HepG2 (cell line): ENCODE data around the gene TMEM174. TPM values are rescaled to one million over a fixed set of nuclear protein-coding genes. Genes with fewer than 3 reads are reported as not detected.

Source experiments
- ATAC-seq: fragments of 200-7000 bp; cut with Tn5 transposase; 3 replicates; pipeline ENCODE4 v1.9.1; 2020; ENCODE audit warnings: mild to moderate bottlenecking, moderate library complexity
- BruUV-seq: library from RNA; stranded (reverse); fragments of 400-500 nt; replicated peaks from 2 replicates; lab custom pipeline; 2021; lab: Mats Ljungman, UMichigan
- CTCF ChIA-PET: fragments of 300-600 bp; formaldehyde crosslinking; extraction: SDS; loops from one replicate; lab custom pipeline; 2021; ENCODE audit warnings: low total read pairs, inconsistent platforms, low intra/inter-chr PET ratio; lab: Yijun Ruan, JAX
- POLR2A ChIA-PET: fragments of 350-600 bp; sonication (Branson Sonifier 250); formaldehyde crosslinking; loops from one replicate; lab custom pipeline; 2020; ENCODE audit warnings: antibody characterized with exemption, inconsistent platforms; lab: Yijun Ruan, JAX
- DNase-seq: peaks from one replicate; pipeline ENCODE4 v3.0.0-alpha.2; 2015; ENCODE audit warnings: low spot score
- FAIRE-seq: peaks from 3 replicates; lab custom pipeline; 2011; peaks lifted over from hg19 to GRCh38; lab: Jason Lieb, UNC
- H2AFZ ChIP-seq: one replicate; pipeline ENCODE4 v1.6.1; 2011; ENCODE audit warnings: low read length, inconsistent platforms
- H3K27ac ChIP-seq: fragments of 300-600 bp; 3 replicates; pipeline ENCODE4 v1.8.0; 2011; ENCODE audit warnings: mixed run types, mild to moderate bottlenecking, mixed read lengths, low read length, inconsistent platforms; ENCODE audit not compliant: insufficient read depth; ENCODE audit errors: extremely low read length
- H3K27me3 ChIP-seq, 2 experiments: fragments of 200-600 bp in 1 of 2; 2 replicates in 1 of 2; 3 replicates in 1 of 2; pipeline versions ENCODE4 v1.6.0 to v1.8.0; 2011; ENCODE audit warnings: low read length in 2 of 2, mild to moderate bottlenecking in 2 of 2, moderate library complexity in 2 of 2, inconsistent platforms in 1 of 2; ENCODE audit not compliant: insufficient read depth in 2 of 2, control insufficient read depth in 1 of 2
- H3K36me3 ChIP-seq, 2 experiments: fragments of 200-600 bp in 1 of 2; replicated peaks in 1 of 2; 2 replicates in 1 of 2; 3 replicates in 1 of 2; pipeline versions ENCODE4 v1.5.1 to v1.8.0; 2011; ENCODE audit warnings: low read length in 2 of 2, inconsistent platforms in 1 of 2; ENCODE audit not compliant: insufficient read depth in 2 of 2, control insufficient read depth in 1 of 2
- H3K4me1 ChIP-seq: 2 replicates; pipeline ENCODE4 v1.5.1; 2012; ENCODE audit warnings: low read length, inconsistent platforms; ENCODE audit not compliant: insufficient read depth
- H3K4me2 ChIP-seq: 2 replicates; pipeline ENCODE4 v1.6.0; 2011; ENCODE audit warnings: low read depth, low read length, inconsistent platforms
- H3K4me3 ChIP-seq, 3 experiments: fragments of 200-600 bp in 1 of 3; sonication (generic), shearing (Covaris generic) in 1 of 3; replicated peaks in 1 of 3; 2 replicates each; pipeline ENCODE4 v1.5.1; 2011 to 2016; ENCODE audit warnings: low read length in 3 of 3, inconsistent platforms in 2 of 3, low read depth in 2 of 3, mild to moderate bottlenecking in 2 of 3, control low read depth in 1 of 3, mixed read lengths in 1 of 3; ENCODE audit not compliant: insufficient read depth in 1 of 3
- H3K79me2 ChIP-seq: one replicate; pipeline ENCODE4 v1.6.1; 2011; ENCODE audit warnings: low read length, inconsistent platforms; ENCODE audit not compliant: insufficient read depth
- H3K9ac ChIP-seq: 2 replicates; pipeline ENCODE4 v1.6.0; 2011; ENCODE audit warnings: mild to moderate bottlenecking, low read depth, low read length, inconsistent platforms; ENCODE audit not compliant: insufficient read depth
- H3K9me3 ChIP-seq: 2 replicates; pipeline ENCODE4 v1.5.1; 2012; ENCODE audit warnings: mild to moderate bottlenecking, low read length
- H4K20me1 ChIP-seq: 2 replicates; pipeline ENCODE4 v1.6.0; 2011; ENCODE audit warnings: inconsistent platforms, mild to moderate bottlenecking, low read length, moderate library complexity; ENCODE audit not compliant: insufficient read depth
- DR1 ChIP-seq: sonication (generic); formaldehyde crosslinking; IDR thresholded peaks from 2 replicates; pipeline ENCODE4 v1.8.0; 2021; ENCODE audit warnings: mild to moderate bottlenecking, missing genetic modification reagents, inconsistent platforms
- ELK4 ChIP-seq: sonication (generic); formaldehyde crosslinking; IDR thresholded peaks from 2 replicates; pipeline ENCODE4 v1.9.0; 2021; ENCODE audit warnings: missing genetic modification reagents, borderline replicate concordance
- FLYWCH1 ChIP-seq: sonication (generic); formaldehyde crosslinking; IDR thresholded peaks from 2 replicates; pipeline ENCODE4 v1.8.1; 2023; ENCODE audit warnings: mild to moderate bottlenecking, missing genetic modification reagents
- FOXM1 ChIP-seq: sonication (generic); formaldehyde crosslinking; IDR thresholded peaks from 2 replicates; pipeline ENCODE4 v1.5.0; 2020; ENCODE audit warnings: missing genetic modification reagents
- HBP1 ChIP-seq: IDR thresholded peaks from 2 replicates; pipeline ENCODE4 v1.6.1; 2016; ENCODE audit warnings: low read depth, control low read depth
- MTF1 ChIP-seq: sonication (generic); formaldehyde crosslinking; IDR thresholded peaks from 2 replicates; pipeline ENCODE4 v1.5.0; 2020; ENCODE audit warnings: missing genetic modification reagents
- MYNN ChIP-seq: sonication (generic); formaldehyde crosslinking; IDR thresholded peaks from 2 replicates; pipeline ENCODE4 v1.4.0; 2020; ENCODE audit warnings: mild to moderate bottlenecking, low read depth, missing genetic modification reagents
- REST ChIP-seq, 2 experiments: IDR thresholded peaks; 2 replicates each; pipeline ENCODE4 v1.6.1; 2011 to 2012; ENCODE audit warnings: low read length in 2 of 2, borderline replicate concordance in 1 of 2, low read depth in 1 of 2, mild to moderate bottlenecking in 1 of 2, moderate library complexity in 1 of 2
- RXRA ChIP-seq: sonication (generic); formaldehyde crosslinking; IDR thresholded peaks from 2 replicates; pipeline ENCODE4 v1.5.1; 2020; ENCODE audit warnings: missing genetic modification reagents
- ZNF350 ChIP-seq: sonication (generic); formaldehyde crosslinking; IDR thresholded peaks from 2 replicates; pipeline ENCODE4 v1.4.0; 2020; ENCODE audit warnings: mild to moderate bottlenecking, low read depth, missing genetic modification reagents, borderline replicate concordance
- ZNF557 ChIP-seq: sonication (generic); formaldehyde crosslinking; IDR thresholded peaks from 2 replicates; pipeline ENCODE4 v1.4.0; 2020; ENCODE audit warnings: missing genetic modification reagents
- ZNF766 ChIP-seq: sonication (generic); formaldehyde crosslinking; IDR thresholded peaks from 2 replicates; pipeline ENCODE4 v1.5.0; 2020; ENCODE audit warnings: missing genetic modification reagents, borderline replicate concordance
- in situ Hi-C: cut with HindIII; loops from 2 replicates; pipeline ENCODE4 v1.10.0; 2017; ENCODE audit warnings: low pct_unique_long_range_greater_than_20kb; ENCODE audit not compliant: extremely low pct_ligation_motif_present
- intact Hi-C: fragments of 100-400 bp; cut with micrococcal nuclease; formaldehyde crosslinking; loops from one replicate; pipeline ENCODE4 v1.10.0; 2022; ENCODE audit not compliant: unreplicated experiment
- polyA plus RNA-seq, 8 experiments: library from polyadenylated mRNA; depleted of rRNA in 3 of 8; stranded (reverse) in 7 of 8; unstranded in 1 of 8; fragments of >200 nt; fragmentation: Illumina TruSeq in 4 of 8; extraction: Trizol in 4 of 8; gene quantifications; 2 replicates each; pipeline versions ENCODE4 v1.2.1 to v1.2.3, GENCODE V29; 2011 to 2016; ENCODE audit warnings: low read depth in 4 of 8, missing spikeins in 1 of 8, mixed read lengths in 1 of 8; ENCODE audit not compliant: insufficient read depth in 1 of 8
- total RNA-seq, 5 experiments: library from RNA; depleted of rRNA; stranded (reverse); fragments of >200 nt; fragmentation: Illumina TruSeq; extraction: Trizol; gene quantifications; 2 replicates each; pipeline ENCODE4 v1.2.3, GENCODE V29; 2016; ENCODE audit warnings: low read depth in 1 of 5
- TF ChIP-seq, protein P1 (sequence below): sonication (generic); formaldehyde crosslinking; IDR thresholded peaks from 2 replicates; pipeline ENCODE4 v1.5.0; 2020; ENCODE audit warnings: missing genetic modification reagents, mild to moderate bottlenecking, borderline replicate concordance
- TF ChIP-seq, protein P2 (sequence below): sonication (generic); formaldehyde crosslinking; IDR thresholded peaks from 2 replicates; pipeline ENCODE4 v1.4.0; 2020; ENCODE audit warnings: mild to moderate bottlenecking, low read depth, missing genetic modification reagents
- TF ChIP-seq, protein P3 (sequence below): conservative IDR thresholded peaks from 2 replicates; pipeline ENCODE4 v1.6.1; 2018; ENCODE audit warnings: missing genetic modification reagents

TMEM174 gene
- total and polyA plus RNA-seq, 2 of the 13 experiments (the other 11 are each of a cell fraction or from before 2014, with no cell fraction given): not detected

DNA sequence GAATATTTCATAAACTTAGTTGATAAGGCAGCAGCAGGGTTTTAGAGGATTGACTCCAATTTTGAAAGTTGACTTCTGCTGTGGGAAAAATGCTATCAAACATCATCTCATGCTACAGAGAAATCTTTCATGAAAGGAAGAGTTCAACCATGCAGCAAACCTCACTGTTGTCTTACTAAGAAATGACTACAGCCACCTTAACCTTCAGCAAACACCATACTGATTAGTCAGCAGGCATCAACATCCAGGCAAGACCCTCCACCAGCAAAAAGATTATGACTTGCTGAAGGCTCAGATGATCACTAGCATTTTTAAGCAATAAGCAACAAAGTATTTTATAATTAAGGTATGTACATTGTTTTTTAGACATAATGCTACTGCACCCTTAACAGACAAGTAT, 7.6 kb downstream of the TMEM174 start (continued):
- TF ChIP-seq, protein P1, sequence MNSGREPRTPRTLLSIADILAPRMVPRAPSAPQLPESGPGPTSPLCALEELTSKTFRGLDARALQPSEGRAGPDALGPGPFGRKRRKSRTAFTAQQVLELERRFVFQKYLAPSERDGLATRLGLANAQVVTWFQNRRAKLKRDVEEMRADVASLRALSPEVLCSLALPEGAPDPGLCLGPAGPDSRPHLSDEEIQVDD (CRISPR knock-in tag): no peak
- TF ChIP-seq FOXM1 (CRISPR knock-in tag): no peak

- H3K4me2 ChIP-seq: no peak overlapping the region
- intact Hi-C loops: no loop called here
- in situ Hi-C loops: no loop called here
- no peak overlapping the region for H3K9ac ChIP-seq
- H3K4me1 ChIP-seq: peaks cover 9% of the 10 kb centered on the region
- H3K9me3 ChIP-seq: peaks cover 4% of the 10 kb centered on the region
- H3K27ac ChIP-seq: no peak overlapping the region
- DNase-seq (no peak), ATAC-seq (no peak), FAIRE-seq (no peak)
- ChIA-PET POLR2A (no interaction called here), CTCF (no interaction called here)
- no peak overlapping the region for H3K4me3 ChIP-seq
- H2AFZ ChIP-seq: no peak overlapping the region
- no peaks in the 10 kb centered on the region for H4K20me1 ChIP-seq
- no TSS peak for BruUV-seq
- H3K27me3 ChIP-seq: peaks cover 0 to 1% of the 10 kb centered on the region in 2 experiments; a peak in 2 of 5 replicates
- H3K36me3 ChIP-seq: no peaks in the 10 kb centered on the region
- H3K79me2 ChIP-seq: no peaks in the 10 kb centered on the region
- TF ChIP-seq REST (IDR thresholded peaks at IDR 0.05; ENCODE audit: borderline replicate concordance in 1 of 2, low read depth in 1 of 2, low read length in 2 of 2) (no peak), ZNF766 (no peak), DR1 (no peak), ELK4 (CRISPR knock-in tag) (no peak), FLYWCH1 (CRISPR knock-in tag) (no peak), ZNF557 (CRISPR knock-in tag) (no peak), HBP1 (CRISPR knock-in tag) (no peak), MYNN (CRISPR knock-in tag) (no peak), MTF1 (CRISPR knock-in tag) (no peak), RXRA (no peak), ZNF350 (CRISPR knock-in tag) (no peak)
- TF ChIP-seq, protein P2, sequence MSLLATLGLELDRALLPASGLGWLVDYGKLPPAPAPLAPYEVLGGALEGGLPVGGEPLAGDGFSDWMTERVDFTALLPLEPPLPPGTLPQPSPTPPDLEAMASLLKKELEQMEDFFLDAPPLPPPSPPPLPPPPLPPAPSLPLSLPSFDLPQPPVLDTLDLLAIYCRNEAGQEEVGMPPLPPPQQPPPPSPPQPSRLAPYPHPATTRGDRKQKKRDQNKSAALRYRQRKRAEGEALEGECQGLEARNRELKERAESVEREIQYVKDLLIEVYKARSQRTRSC (CRISPR knock-in tag): no peak
- TF ChIP-seq, protein P3, sequence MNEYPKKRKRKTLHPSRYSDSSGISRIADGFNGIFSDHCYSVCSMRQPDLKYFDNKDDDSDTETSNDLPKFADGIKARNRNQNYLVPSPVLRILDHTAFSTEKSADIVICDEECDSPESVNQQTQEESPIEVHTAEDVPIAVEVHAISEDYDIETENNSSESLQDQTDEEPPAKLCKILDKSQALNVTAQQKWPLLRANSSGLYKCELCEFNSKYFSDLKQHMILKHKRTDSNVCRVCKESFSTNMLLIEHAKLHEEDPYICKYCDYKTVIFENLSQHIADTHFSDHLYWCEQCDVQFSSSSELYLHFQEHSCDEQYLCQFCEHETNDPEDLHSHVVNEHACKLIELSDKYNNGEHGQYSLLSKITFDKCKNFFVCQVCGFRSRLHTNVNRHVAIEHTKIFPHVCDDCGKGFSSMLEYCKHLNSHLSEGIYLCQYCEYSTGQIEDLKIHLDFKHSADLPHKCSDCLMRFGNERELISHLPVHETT (CRISPR knock-in tag): no peak
Observed at GRCh38 chr5:73182307-73182706, 9.3 kb downstream of the TMEM174 start.
